Adrenal gland (tissue), 5 donors: ENCODE results near the gene HYI.

ENCODE experiments used
- CTCF ChIP-seq, 6 experiments: fragments of 450-650 bp in 4 of 6; fragments of 200-600 bp in 2 of 6; sonication (generic) in 1 of 6; IDR thresholded peaks; 1 replicate in 5 of 6; 2 replicates in 1 of 6; pipeline versions ENCODE4 v1.5.1 to v1.8.0; 2016 to 2021; ENCODE audit warnings: antibody characterized with exemption in 6 of 6, mild to moderate bottlenecking in 2 of 6, moderate library complexity in 1 of 6
- POLR2A ChIP-seq, 2 donors: fragments of 450-650 bp; IDR thresholded peaks; one replicate each; pipeline ENCODE4 v1.6.1; 2017; ENCODE audit warnings: antibody characterized with exemption in 2 of 2, mild to moderate bottlenecking in 2 of 2, moderate library complexity in 1 of 2
- donor health status: DM: no; HTN: no; CAD: no.

GRCh38 chr1:43472087-43472462, 18.3 kb upstream of the HYI start:
- no peak for TF ChIP-seq CTCF (IDR thresholded peaks at IDR 0.05)
- no peak for TF ChIP-seq POLR2A (IDR thresholded peaks at IDR 0.05)
